ENCODE data around the gene ADAMTS15.

ADAMTS15 gene

DNA sequence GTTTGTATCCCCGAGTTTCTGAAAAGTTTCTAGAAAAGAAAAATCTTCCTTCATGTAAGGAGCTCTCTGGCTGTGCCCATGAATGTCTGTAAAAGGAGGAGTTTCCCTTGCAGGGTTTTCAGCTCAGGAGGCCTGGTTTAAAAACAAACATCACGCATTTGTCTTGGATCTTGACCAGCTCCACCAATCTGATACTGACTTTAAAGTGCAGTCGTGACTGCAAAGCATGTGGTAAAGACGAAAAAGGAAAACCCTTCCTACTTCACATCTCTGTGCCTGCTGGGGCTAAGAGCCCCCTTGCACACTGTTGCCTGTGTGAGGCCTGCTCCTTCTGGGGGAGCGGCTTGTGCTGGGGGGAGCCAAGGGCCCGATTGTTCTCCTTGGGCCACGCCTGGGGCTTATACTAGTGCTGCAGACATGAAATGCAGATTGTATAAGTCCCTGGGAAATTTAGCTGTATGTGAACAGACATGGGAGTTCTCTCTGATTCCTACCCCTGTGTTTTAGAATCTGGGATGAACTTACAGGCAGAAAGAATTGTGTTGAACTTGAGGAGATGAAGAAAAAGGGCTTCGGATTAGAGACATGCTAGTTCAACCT is 62.1 kb downstream of the ADAMTS15 start:
- peak; percentile 77 for DNase-seq (ENCODE audit: low read depth, low spot score)

DNA sequence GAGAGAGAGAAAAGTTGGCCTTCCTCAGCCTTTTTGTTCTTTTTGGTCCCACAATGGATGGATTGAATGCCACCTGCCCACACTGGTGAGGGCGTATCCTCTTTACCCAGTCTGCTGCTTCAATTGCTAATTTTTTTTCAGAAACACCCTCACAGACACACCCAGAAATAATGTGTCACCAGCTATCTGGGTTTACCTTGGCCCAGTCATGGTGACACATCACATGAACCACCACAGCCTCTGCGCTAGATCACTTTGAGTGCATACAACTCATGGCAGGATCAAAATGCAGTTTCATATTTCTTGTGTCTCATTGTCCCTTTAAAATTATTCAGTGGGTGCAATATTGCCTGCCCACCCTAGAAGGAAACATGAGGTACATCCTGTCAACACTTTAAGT is 63.3 kb downstream of the ADAMTS15 start:
- no peak for DNase-seq (ENCODE audit: low read depth, low spot score)

DNA sequence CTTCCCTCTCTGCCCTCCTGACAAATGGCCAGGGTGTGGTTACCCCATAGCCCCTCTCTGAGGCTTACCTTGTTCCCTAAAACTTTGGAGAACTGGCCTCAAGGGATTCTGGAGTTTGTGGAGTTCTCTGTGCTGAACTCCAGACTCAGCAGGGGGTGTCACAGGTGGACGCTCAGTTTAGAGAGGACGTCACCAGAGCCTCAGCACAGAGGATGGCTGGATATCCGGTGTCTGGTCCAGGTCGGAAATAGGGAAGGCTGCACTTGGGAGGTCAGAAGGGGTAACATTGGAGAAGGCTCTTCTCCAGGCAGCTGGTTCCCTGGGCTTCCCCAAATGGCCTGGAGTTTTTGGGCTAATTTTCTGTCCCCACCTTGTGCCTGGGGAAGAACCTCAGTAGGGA is 64.2 kb downstream of the ADAMTS15 start:
- DNase-seq (ENCODE audit: low read depth, low spot score): no peak

DNA sequence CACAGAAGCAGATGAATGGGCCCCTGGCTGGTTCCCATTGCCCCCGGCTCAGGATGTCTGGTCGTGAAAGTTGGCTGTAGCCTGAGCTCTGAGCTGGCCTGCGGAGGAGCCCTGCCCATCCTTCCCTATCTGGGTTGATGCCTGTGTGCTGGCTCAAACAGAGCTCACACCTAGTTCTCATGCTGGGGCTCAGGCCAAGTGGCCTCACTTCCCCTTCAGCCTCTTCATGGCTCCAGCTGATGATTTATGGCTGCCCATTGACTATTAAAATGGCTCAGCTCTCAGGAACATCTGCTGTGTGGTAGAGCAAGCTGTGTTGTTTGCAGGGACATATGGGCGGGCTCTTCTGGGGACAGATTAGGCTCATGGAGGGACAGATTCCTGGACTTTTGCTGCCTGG is 64.7 kb downstream of the ADAMTS15 start:
- DNase-seq (ENCODE audit: low read depth, low spot score): no peak

DNA sequence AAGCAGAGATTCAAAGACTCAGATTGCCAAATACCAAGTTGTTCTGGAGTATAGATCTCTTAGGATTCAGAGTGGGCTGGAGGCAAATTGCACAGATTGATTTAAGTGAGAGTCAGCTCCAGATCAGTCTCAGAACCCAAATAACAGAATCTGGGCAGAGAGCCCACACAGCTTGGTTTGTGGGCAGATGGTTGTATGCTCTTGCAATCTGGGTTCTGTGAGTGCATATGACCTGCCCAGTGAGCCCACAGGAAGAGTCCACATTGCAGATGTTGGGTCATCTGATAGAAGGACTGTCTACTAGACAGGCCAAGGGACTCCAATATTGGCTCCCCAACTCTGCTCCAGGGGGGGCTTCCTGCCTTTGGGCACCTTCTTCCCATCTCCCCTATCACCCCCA is 65.9 kb downstream of the ADAMTS15 start:
- DNase-seq (ENCODE audit: low read depth, low spot score): peak; percentile 69

DNA sequence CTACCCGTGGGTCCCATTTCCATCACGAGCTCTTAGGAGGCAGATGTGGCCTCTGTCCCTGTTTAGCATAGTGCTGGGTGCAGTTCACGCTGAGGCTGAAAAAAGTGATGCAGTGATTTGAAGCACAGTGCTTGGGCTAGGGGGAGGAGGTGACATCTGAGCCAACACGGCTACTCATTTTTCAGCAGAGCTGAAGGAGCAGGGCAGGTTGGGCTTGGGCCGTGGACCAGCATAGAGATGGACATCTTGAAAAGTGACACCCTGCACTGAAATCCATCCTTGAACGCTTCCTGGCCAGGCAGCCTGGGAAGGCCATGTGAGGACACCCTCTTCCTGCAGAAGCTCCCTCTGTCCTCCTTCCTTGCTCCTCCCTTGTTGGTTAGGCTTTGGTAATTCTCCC is 66.4 kb downstream of the ADAMTS15 start:
- no peak for DNase-seq (ENCODE audit: low read depth, low spot score)

DNA sequence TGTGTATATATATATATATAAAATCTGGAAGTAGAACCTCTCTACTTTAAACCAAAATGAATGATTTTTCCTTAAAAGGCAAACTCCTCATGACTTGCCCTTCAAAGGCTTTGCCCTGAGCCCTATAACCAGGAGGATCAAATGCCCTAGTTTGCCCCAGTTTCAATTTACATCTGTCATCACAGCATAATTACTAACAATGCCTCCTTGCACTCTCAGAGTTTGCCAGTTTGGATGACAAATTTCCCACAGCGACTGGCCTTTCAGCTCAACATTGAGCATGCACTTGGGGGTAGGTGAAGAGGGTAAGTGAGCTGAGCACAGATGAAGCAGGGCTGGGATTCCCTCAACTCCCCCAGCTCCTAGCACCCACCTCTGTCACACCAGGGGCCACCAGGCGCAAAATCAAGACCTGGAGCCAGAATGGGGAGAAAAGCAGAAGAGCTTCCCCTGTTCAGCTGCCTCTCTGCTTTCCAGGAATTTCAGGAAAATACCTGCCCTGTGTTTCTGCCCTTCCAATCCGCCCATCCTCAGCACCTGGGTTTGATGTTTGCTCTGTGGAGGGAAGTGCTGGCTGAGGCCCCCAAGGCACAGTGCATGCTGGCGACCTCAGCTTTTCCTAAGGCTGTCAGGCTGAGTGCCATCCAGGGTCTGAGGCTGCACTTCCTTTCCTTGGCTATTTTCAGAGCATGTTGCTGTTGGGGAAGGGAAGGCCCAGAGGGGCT is 67.5 kb downstream of the ADAMTS15 start:
- no peak for DNase-seq (ENCODE audit: low read depth, low spot score)

DNA sequence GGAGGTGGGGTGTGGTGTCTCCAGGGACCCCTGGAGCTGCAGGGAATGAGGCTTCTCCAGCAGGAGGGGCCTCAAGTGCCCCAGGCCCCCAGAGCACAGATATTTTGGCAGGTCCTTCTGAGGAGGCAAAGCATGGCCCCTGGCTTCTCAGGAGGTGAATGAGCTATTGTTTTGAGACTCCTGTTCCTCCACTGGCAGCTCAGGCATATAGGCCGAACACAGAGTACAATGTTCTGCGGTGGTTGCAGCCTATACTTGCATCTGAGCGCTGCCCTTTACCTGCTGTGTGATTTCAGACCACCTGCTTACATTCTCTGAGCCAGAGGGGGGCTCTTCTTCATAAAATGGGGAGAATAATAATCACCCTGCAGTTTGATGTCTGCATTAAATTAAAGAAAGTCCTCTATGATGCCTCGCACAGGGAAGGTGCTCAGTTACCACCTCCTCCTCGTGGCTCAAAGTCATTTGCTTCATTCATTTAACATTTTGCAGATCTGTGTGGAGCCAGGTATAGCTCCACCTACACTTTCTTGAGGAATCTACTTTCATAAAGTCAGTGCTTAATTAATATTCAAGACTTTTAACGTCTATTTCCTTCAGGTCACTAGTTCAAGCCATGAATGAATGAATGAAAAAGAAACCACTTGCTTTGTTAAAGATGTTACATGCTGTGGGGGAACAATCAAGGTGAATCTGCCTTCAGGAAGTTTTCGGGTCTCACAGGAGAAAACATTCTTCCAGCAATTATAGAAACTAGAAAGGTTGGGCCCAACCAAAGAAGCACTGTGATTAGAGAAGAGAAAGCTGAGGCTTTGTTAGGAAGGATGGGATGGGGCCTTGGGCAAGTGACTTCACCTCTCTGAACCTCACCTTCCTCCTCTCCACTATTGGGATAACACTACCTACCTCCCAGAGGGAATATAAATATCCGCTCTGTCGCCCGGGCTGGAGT is 68.4 kb downstream of the ADAMTS15 start:
- no peak for DNase-seq (ENCODE audit: low read depth, low spot score)

DNA sequence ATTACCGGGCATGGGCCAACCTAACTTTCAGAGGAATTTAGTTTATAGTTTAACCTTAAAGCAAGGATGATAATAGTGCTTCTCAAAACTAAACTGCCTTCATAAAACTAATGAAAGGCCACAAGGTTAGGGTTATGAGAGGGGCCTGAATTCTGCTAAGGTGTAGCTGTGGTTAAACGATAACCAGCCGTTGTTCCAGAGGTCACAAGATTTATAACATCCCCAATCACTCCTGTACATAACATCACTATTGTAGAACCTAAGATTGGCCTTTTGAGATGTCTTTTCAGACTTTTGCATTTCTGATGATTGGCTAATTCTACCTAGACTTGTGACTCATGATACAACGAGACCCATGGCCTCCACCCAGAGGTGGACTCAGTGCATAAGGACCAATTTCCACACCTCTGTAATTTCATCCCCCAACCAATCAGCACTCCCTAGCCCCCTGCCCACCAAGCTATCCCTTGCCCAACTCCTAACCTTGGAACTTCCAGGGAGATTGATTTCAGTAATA is 69.8 kb downstream of the ADAMTS15 start:
- no peak for DNase-seq (ENCODE audit: low read depth, low spot score)

DNA sequence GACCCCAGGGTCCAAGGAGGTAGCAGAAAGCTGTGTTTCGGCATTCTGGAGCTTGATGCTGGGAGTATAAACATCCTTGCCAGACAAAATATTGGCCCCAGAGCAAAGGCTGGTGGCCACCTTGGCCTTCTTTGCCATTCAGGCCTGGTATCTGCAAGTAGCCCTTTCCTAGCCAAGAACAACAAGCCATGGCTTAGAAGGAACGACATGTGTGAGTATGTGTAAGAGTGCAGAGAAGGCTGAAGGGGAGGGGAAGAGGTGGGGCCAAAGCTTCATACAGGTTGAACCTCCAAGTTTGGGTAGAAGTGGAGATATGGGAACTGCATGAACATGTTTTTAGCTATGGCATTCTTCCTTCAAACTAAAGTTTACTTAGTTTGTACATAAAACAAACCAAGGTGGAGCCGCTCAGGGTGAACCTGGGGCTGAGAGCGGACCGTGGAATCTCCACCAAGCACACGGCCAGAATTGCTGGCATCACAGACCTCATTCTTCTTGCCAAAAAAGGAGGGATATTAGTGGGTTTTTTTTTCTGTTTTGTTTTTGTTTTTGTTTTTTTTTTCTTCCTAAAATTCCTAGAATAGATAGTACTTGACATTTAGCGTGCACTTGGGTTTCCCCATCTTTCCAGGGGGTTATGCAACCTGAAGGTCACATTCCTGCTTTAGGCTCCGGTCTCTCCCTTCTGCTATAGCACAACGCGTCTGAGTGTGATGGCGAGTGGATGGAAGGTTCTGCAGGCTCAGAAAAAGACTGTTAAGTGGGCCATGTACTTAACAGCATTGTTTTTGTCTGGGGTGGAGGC is 70.9 kb downstream of the ADAMTS15 start:
- peak; percentile 40 for DNase-seq (ENCODE audit: low read depth, low spot score)

DNA sequence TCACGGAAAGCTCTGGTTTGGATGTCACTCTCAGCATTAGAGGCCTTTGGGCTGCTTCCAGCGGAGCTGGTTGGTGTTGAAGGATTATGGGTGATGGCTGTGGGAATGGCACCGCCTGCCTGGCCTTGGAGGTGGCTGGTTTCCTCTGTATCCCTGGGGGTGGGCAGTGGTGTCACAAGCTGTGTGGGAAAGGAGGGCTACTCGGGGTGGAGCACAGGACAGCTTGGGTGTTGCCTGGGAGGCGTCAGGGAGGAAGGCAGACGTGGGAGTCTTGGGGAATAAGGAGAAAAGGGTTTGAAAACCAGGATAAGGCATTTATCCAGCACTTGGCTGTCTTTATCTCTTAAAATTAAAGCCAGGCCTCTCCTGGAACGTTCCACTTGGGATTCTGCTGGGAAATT is 71.8 kb downstream of the ADAMTS15 start:
- no peak for DNase-seq (ENCODE audit: low read depth, low spot score)

DNA sequence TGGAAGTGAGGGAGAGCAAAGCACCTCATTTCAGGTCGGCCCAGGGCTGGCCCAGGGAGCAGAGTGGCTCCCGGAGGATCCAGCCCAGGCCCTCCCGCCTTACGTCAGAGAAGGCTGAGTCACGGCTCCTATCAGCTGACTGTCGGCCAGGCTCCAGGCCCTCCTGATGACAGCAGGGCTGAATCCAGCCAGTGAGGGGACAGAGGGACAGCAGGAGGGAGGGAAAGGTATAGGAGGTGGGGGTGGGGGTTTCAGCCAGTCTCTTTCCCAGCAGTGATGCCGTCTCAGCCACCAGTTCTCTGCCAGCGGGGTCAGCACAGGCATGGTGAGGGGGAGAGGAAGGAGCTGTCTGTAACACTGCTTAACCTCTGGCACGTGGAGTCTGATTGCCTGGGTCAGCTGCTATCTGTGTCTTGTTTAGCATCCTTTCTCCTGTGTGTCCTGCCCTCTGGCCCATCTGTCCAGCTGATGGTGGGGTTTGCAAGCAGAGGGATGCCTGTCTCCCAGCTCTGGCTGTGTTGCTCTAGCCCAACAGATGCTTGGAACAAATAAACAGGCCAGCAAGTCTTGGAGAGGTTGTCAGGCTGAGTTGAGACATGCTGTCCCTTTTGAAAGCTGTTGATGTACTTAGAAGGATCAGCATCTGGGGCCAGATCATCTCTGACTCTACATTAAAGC is 74.0 kb downstream of the ADAMTS15 start:
- peak; percentile 97 for DNase-seq (ENCODE audit: low read depth, low spot score)

DNA sequence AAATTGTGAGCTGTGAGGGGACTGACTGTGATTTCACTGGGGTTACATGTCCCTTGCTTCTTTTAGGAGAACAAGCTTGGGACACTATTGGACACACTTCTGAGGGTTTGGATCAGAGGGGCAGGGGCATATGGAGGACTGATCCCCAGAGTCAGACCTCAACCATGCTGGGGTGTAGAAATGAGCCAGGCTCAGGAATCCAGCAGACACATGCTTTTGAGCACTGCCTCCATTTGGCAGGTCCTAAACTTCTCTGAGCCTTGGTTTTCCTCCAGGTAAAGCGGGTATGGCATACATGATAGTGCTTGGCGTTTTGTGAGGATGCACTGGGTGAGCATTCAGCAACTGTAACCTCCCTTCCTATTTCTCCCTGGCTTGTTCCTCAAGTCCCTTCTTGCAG is 74.7 kb downstream of the ADAMTS15 start:
- no peak for DNase-seq (ENCODE audit: low read depth, low spot score)

DNA sequence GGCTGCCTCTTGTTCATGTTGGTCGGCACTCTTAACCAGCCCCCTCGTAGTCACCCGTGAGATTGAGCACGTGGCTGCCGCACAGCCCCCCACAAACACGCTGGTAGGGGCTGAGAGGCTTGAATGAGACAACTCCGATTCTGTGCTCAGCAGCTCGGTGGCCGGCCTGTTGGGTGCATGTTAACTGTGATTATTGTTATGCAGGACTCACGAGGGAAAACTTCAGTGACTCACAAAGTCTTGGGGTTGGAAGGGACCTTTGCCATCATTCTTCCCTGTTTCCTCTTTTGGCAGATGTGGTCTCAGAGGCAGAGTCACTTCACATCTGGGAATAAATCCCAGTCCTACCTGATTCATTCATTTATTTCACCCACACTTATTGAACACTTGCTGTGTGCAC is 75.2 kb downstream of the ADAMTS15 start:
- DNase-seq (ENCODE audit: low read depth, low spot score): peak; percentile 82

DNA sequence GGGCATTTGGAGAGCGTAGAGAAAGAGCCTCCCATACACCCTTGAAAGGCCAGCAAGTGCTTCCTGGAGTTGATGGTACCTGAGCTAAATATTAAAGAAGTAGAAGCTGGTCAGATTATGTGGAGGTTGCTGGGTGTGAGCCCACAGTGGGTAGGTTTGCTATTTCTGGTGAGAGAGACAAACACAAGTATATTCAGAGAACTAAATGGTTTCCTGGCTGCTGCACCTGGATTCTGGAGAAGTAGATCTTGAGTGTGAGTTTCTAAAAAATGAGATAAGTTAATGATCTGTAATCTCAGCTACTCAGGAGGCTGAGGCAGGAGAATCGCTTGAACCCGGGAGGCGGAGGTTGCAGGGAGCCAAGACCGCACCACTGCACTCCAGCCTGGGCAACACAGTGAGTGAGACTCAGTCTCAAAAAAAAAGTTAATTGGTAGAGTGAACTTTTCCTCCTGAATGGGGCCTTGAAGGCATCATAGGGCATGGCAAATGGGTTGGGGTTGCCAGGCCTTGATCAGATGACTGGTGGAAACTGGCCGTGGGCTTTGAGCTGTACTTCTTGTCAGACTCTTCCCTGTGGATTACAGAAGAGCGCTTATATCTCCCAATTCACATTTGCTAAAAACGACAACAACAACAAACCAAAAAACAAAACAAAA is 75.8 kb downstream of the ADAMTS15 start:
- no peak for DNase-seq (ENCODE audit: low read depth, low spot score)

DNA sequence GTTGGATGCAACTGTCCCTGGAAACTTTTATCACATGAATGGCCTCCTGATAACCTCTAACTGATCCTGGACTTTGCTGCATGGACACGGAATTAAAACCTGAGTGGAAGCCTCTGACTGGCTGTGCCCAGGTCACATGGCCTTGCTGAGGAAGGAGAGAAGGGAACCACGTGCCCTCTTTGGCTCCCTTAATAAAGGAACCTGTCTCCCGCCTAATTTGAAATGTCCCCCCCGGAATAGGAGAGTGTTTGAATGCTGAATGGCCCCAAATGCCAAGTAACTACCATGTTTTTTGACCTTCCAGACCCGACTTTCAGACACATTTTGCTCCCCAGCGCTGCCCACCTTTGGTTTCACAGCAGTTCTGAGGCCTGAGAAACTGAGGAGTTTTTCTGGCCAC is 76.9 kb downstream of the ADAMTS15 start:
- no peak for DNase-seq (ENCODE audit: low read depth, low spot score)
